Measurements from ENCODE around the gene RNF187. TPM values are rescaled to one million over a fixed set of nuclear protein-coding genes. Genes with fewer than 3 reads are reported as not detected.
A peak's percentile ranks its signal among the peaks of the same experiment; 100 is the strongest.

RNF187 gene
- total and polyA plus RNA-seq, 10 of the 15 experiments (the other 5 are each of a cell fraction or from before 2014, with no cell fraction given): 2.6 to 116 (median 29.5) TPM

GRCh38 chr1:228486596-228487335 lies 416 bp upstream of the RNF187 start (continued):
- TF ChIP-seq BHLHE40 (IDR thresholded peaks at IDR 0.05; ENCODE audit: borderline replicate concordance in 1 of 2, low read depth in 2 of 2, low read length in 1 of 2): peak; percentile 86 to 95
- TF ChIP-seq EGR1 (IDR thresholded peaks at IDR 0.05; ENCODE audit: borderline replicate concordance in 1 of 2, low read depth in 2 of 2, low read length in 2 of 2): peak; percentile 49 to 58; a peak in 2 of 3 replicates
- TF ChIP-seq BACH1 (IDR thresholded peaks at IDR 0.05; ENCODE audit: borderline replicate concordance): peak; percentile 100
- TF ChIP-seq SMAD5 (IDR thresholded peaks at IDR 0.05; ENCODE audit: low read depth): no peak
- TF ChIP-seq ZNF24 (IDR thresholded peaks at IDR 0.05): no peak
- no peak; the same call in 1 of the 2 replicates for TF ChIP-seq RFX5 (IDR thresholded peaks at IDR 0.05; ENCODE audit: low read depth, low read length)
- no peak for TF ChIP-seq REST (IDR thresholded peaks at IDR 0.05; ENCODE audit: low read depth, low read length)
- peak; percentile 44 for TF ChIP-seq SKIL (IDR thresholded peaks at IDR 0.05; ENCODE audit: low read depth, poor library complexity, severe bottlenecking)
- TF ChIP-seq ETV6 (conservative IDR thresholded peaks at IDR 0.05 in 1 of 2, IDR thresholded peaks at IDR 0.05 in 1 of 2; ENCODE audit: borderline replicate concordance in 1 of 2, low read depth in 1 of 2): no peak
- TF ChIP-seq SMC3 (IDR thresholded peaks at IDR 0.05; ENCODE audit: borderline replicate concordance, low read length): no peak
- peak; percentile 72; the same call in 1 of the 2 replicates for TF ChIP-seq DPF2 (IDR thresholded peaks at IDR 0.05)
- TF ChIP-seq NRF1 (conservative IDR thresholded peaks at IDR 0.05; ENCODE audit: low read depth, low read length): peak; percentile 16; the same call in 1 of the 2 replicates
- no peak for TF ChIP-seq BRCA1 (IDR thresholded peaks at IDR 0.05; ENCODE audit: low read depth, low read length)
- no peak; the same call in 1 of the 2 replicates for TF ChIP-seq CBFB (IDR thresholded peaks at IDR 0.05; ENCODE audit: low read depth)
- peak; percentile 73 for TF ChIP-seq E2F8 (IDR thresholded peaks at IDR 0.05; ENCODE audit: low read depth, partially characterized antibody)
- TF ChIP-seq CEBPZ (IDR thresholded peaks at IDR 0.05; ENCODE audit: low read depth, low read length): no peak
- TF ChIP-seq ESRRA (IDR thresholded peaks at IDR 0.05; ENCODE audit: low read length): no peak
